Fibroblast of lung (primary cell): Measurements from ENCODE around the gene MFSD12.

Experiments
- EZH2 ChIP-seq: IDR thresholded peaks from 2 replicates; pipeline ENCODE4 v1.5.1; 2012; ENCODE audit warnings: low read length, control low read depth, mild to moderate bottlenecking; ENCODE audit errors: missing control alignments
- TF ChIP-seq, protein P1 (sequence below), 2 donors: IDR thresholded peaks in 1 of 2; conservative IDR thresholded peaks in 1 of 2; 1 replicate in 1 of 2; 2 replicates in 1 of 2; pipeline ENCODE4 v1.5.1; 2011 to 2012; ENCODE audit warnings: low read length in 2 of 2, control low read depth in 1 of 2, inconsistent platforms in 1 of 2, low read depth in 1 of 2, mild to moderate bottlenecking in 1 of 2

DNA sequence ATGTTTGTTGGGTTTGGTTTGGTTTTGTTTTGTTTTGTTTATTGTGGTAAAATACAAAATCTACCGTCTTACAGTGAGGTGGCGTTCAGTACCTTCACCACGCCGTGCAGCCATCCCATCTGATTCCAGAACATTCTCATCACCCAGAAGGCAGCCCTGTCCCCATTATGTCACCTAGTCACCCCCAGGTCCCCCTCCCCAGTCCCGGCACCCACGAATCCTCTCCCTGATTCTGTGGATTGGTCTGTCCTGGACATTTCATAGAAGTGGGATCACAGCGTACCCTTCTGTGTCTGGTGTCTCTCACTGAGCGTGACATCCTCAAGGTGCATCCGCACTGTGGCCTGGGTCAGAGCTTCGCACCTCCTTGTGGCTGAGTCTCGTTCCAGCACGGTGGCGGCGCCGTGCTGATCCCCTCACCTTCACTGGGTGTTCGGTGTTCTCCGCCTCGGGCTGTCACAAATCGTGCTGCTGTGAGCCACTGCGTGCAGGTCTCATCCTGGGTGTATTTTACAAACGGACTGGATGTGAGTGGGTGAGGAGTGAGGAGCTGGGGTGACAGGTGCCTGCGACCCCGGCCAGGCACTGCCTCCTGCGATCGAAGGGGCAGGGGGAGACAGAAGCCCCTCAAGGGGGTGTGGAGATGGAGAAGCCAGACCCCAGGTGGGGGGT is 19.0 kb downstream of the MFSD12 start:
- TF ChIP-seq, protein P1, sequence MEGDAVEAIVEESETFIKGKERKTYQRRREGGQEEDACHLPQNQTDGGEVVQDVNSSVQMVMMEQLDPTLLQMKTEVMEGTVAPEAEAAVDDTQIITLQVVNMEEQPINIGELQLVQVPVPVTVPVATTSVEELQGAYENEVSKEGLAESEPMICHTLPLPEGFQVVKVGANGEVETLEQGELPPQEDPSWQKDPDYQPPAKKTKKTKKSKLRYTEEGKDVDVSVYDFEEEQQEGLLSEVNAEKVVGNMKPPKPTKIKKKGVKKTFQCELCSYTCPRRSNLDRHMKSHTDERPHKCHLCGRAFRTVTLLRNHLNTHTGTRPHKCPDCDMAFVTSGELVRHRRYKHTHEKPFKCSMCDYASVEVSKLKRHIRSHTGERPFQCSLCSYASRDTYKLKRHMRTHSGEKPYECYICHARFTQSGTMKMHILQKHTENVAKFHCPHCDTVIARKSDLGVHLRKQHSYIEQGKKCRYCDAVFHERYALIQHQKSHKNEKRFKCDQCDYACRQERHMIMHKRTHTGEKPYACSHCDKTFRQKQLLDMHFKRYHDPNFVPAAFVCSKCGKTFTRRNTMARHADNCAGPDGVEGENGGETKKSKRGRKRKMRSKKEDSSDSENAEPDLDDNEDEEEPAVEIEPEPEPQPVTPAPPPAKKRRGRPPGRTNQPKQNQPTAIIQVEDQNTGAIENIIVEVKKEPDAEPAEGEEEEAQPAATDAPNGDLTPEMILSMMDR (conservative IDR thresholded peaks at IDR 0.05 in 1 of 2, IDR thresholded peaks at IDR 0.05 in 1 of 2; ENCODE audit: low read depth in 1 of 2, low read length in 2 of 2) = no peak
- TF ChIP-seq EZH2 = no peak
